GM12872 (cell line): ENCODE data around the gene ARRB1.

ENCODE experiments used
- CTCF ChIP-seq: IDR thresholded peaks from 3 replicates; pipeline ENCODE4 v1.5.1; 2011; ENCODE audit warnings: low read depth, mild to moderate bottlenecking, low read length, moderate library complexity; ENCODE audit not compliant: insufficient read depth

Gene ARRB1

GRCh38 chr11:75317446-75318122 lies 33.9 kb downstream of the ARRB1 start:
- TF ChIP-seq CTCF = no peak

GRCh38 chr11:75315439-75315805 lies 36.0 kb downstream of the ARRB1 start:
- TF ChIP-seq CTCF = no peak

GRCh38 chr11:75314771-75315438 lies 36.6 kb downstream of the ARRB1 start:
- TF ChIP-seq CTCF = no peak

- TF ChIP-seq CTCF = no peak
Observed at GRCh38 chr11:75313513-75314272, 37.8 kb downstream of the ARRB1 start.

GRCh38 chr11:75312346-75312745 lies 39.1 kb downstream of the ARRB1 start:
- TF ChIP-seq CTCF = no peak

GRCh38 chr11:75311858-75312288 lies 39.6 kb downstream of the ARRB1 start:
- no peak for TF ChIP-seq CTCF

GRCh38 chr11:75308986-75309385 lies 42.5 kb downstream of the ARRB1 start:
- TF ChIP-seq CTCF = no peak
